Uterus (tissue), 2 donors: ENCODE results near the gene TRIP10.
"Not testable (repeated sequence)": the region's sequence is repeated elsewhere in the genome, so short reads cannot be mapped to it uniquely, and the experiment has no call there.

ENCODE experiments used
- POLR2A ChIP-seq, 2 donors: fragments of 450-650 bp; IDR thresholded peaks; one replicate each; pipeline ENCODE4 v1.6.1; 2016; ENCODE audit warnings: antibody characterized with exemption in 2 of 2, mild to moderate bottlenecking in 1 of 2, moderate library complexity in 1 of 2
- TF ChIP-seq, protein P1 (sequence below), 4 experiments: fragments of 200-600 bp in 2 of 4; fragments of 450-650 bp in 2 of 4; sonication (generic) in 2 of 4; IDR thresholded peaks; one replicate each; pipeline ENCODE4 v1.5.1; 2016 to 2019; ENCODE audit warnings: antibody characterized with exemption in 4 of 4, mild to moderate bottlenecking in 2 of 4, moderate library complexity in 1 of 4

GRCh38 chr19:6776045-6776444, 36.6 kb downstream of the TRIP10 start:
- TF ChIP-seq, protein P1, sequence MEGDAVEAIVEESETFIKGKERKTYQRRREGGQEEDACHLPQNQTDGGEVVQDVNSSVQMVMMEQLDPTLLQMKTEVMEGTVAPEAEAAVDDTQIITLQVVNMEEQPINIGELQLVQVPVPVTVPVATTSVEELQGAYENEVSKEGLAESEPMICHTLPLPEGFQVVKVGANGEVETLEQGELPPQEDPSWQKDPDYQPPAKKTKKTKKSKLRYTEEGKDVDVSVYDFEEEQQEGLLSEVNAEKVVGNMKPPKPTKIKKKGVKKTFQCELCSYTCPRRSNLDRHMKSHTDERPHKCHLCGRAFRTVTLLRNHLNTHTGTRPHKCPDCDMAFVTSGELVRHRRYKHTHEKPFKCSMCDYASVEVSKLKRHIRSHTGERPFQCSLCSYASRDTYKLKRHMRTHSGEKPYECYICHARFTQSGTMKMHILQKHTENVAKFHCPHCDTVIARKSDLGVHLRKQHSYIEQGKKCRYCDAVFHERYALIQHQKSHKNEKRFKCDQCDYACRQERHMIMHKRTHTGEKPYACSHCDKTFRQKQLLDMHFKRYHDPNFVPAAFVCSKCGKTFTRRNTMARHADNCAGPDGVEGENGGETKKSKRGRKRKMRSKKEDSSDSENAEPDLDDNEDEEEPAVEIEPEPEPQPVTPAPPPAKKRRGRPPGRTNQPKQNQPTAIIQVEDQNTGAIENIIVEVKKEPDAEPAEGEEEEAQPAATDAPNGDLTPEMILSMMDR (IDR thresholded peaks at IDR 0.05) = not testable (repeated sequence)
- not testable (repeated sequence) for TF ChIP-seq POLR2A (IDR thresholded peaks at IDR 0.05)
